Measurements from ENCODE around the gene ENPP3.
"Not testable (repeated sequence)": the region's sequence is repeated elsewhere in the genome, so short reads cannot be mapped to it uniquely, and the experiment has no call there.

ENPP3 gene

DNA sequence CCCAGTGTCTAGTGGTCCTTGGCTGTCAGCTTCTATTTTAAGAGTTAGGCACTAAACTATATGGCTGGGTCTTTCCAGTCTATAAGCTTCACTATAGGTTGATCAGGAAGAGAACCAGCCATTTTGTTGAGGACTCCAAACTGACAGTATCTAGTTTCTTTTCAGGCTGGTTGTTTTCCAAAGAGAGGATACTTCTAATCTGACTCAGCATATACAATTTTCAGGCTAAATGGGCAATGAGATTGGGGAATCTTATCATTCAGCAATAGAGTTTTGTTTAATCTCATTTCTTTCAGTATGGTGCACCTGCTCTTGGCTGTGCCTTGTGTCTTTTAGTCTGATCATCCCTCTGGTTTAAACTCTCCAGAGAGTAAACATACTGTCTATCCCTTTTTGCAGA is 94.1 kb downstream of the ENPP3 start:
- H3K4me3 ChIP-seq (ENCODE audit: low read length), result no peak overlapping the region
- H3K4me1 ChIP-seq (ENCODE audit: control insufficient read depth, insufficient read depth, low read length), result no peaks in the 10 kb centered on the region
- no peak overlapping the region for H3K27ac ChIP-seq (ENCODE audit: low read depth, low read length)
- H3K9ac ChIP-seq (ENCODE audit: low read length), result no peak overlapping the region
- H3K27me3 ChIP-seq (ENCODE audit: control insufficient read depth, insufficient read depth, low read length), result no peaks in the 10 kb centered on the region
- H3K36me3 ChIP-seq (ENCODE audit: control insufficient read depth, insufficient read depth, low read length), result no peaks in the 10 kb centered on the region

- no peaks in the 10 kb centered on the region for H3K4me1 ChIP-seq (ENCODE audit: control insufficient read depth, insufficient read depth, low read length)
- H3K36me3 ChIP-seq (ENCODE audit: control insufficient read depth, insufficient read depth, low read length), result no peaks in the 10 kb centered on the region
- H3K4me3 ChIP-seq (ENCODE audit: low read length), result no peak overlapping the region
- H3K27ac ChIP-seq (ENCODE audit: low read depth, low read length), result no peak overlapping the region
- no peaks in the 10 kb centered on the region for H3K27me3 ChIP-seq (ENCODE audit: control insufficient read depth, insufficient read depth, low read length)
- H3K9ac ChIP-seq (ENCODE audit: low read length), result no peak overlapping the region
Observed at GRCh38 chr6:131733376-131734016, 96.4 kb downstream of the ENPP3 start.

- no peaks in the 10 kb centered on the region for H3K36me3 ChIP-seq (ENCODE audit: control insufficient read depth, insufficient read depth, low read length)
- H3K4me3 ChIP-seq (ENCODE audit: low read length), result no peak overlapping the region
- H3K9ac ChIP-seq (ENCODE audit: low read length), result no peak overlapping the region
- no peaks in the 10 kb centered on the region for H3K27me3 ChIP-seq (ENCODE audit: control insufficient read depth, insufficient read depth, low read length)
- H3K4me1 ChIP-seq (ENCODE audit: control insufficient read depth, insufficient read depth, low read length), result no peaks in the 10 kb centered on the region
- no peak overlapping the region for H3K27ac ChIP-seq (ENCODE audit: low read depth, low read length)
Observed at GRCh38 chr6:131736003-131736596, 99.0 kb downstream of the ENPP3 start.

GRCh38 chr6:131736811-131737210 is 99.7 kb downstream of the ENPP3 start:
- no peak overlapping the region for H3K4me3 ChIP-seq (ENCODE audit: low read length)
- H3K4me1 ChIP-seq (ENCODE audit: control insufficient read depth, insufficient read depth, low read length), result no peaks in the 10 kb centered on the region
- no peaks in the 10 kb centered on the region for H3K36me3 ChIP-seq (ENCODE audit: control insufficient read depth, insufficient read depth, low read length)
- no peak overlapping the region for H3K9ac ChIP-seq (ENCODE audit: low read length)
- H3K27ac ChIP-seq (ENCODE audit: low read depth, low read length), result no peak overlapping the region
- H3K27me3 ChIP-seq (ENCODE audit: control insufficient read depth, insufficient read depth, low read length), result no peaks in the 10 kb centered on the region

GRCh38 chr6:131739136-131739535 is 102.0 kb downstream of the ENPP3 start:
- Histone ChIP-seq H3K4me3 (ENCODE audit: low read length) (no peak overlapping the region), H3K27ac (ENCODE audit: low read depth, low read length) (no peak overlapping the region), H3K4me1 (ENCODE audit: control insufficient read depth, insufficient read depth, low read length) (no peaks in the 10 kb centered on the region), H3K9ac (ENCODE audit: low read length) (no peak overlapping the region), H3K36me3 (ENCODE audit: control insufficient read depth, insufficient read depth, low read length) (no peaks in the 10 kb centered on the region), H3K27me3 (ENCODE audit: control insufficient read depth, insufficient read depth, low read length) (no peaks in the 10 kb centered on the region)

DNA sequence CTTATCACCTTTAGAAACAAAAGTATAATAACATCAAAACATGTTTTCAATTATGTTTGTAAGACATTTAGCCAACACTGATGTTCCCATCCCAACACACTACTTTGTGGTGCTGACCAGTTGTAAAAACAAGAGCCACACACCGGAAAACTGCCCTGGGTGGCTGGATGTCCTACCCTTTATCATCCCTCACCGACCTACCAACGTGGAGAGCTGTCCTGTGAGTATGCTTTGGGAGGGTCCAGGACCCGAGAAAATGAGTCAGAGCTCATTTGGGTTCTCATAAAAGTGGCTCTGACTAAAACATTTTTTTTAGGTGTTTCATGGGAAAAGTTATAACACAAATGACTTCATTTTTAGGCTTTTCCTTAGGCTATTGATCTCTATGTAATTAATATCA is 103.1 kb downstream of the ENPP3 start:
- H3K27ac ChIP-seq (ENCODE audit: low read depth, low read length), result no peak overlapping the region
- H3K4me3 ChIP-seq (ENCODE audit: low read length), result no peak overlapping the region
- no peaks in the 10 kb centered on the region for H3K36me3 ChIP-seq (ENCODE audit: control insufficient read depth, insufficient read depth, low read length)
- no peak overlapping the region for H3K9ac ChIP-seq (ENCODE audit: low read length)
- no peaks in the 10 kb centered on the region for H3K27me3 ChIP-seq (ENCODE audit: control insufficient read depth, insufficient read depth, low read length)
- no peaks in the 10 kb centered on the region for H3K4me1 ChIP-seq (ENCODE audit: control insufficient read depth, insufficient read depth, low read length)

DNA sequence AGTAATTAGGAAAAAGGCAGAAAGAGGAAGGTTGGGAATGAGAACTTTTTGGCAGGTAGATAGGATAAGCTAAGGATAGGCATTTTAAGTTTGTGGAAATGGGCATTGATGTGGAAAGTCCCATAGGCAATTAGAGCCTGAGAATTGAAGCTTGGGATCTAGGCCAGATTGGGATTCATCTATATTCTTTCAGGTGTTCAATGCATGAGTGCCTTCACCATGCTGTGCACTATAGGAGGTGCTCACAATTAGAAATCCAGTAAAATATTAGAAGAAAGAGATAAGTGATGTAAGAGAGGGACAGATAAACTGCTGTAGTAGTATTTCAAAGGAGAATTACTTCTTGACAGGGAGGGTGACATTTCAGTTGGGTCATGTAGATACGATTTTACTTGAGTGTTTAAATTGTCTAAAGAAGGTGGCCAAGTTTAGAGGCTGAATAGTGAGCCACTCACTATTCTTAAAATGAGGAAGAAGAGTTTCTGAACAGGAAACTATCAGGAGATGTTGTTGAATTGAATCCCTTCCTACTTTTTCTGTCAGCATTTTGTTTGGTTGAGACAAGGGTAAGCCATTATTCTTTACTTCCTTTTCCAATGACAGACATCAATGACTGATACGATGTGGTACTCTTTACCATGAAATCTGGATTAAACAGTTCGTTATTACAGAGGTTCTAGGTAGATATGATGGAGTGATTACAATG is 104.7 kb downstream of the ENPP3 start:
- Histone ChIP-seq H3K36me3 (ENCODE audit: control insufficient read depth, insufficient read depth, low read length) (no peaks in the 10 kb centered on the region), H3K4me1 (ENCODE audit: control insufficient read depth, insufficient read depth, low read length) (no peaks in the 10 kb centered on the region), H3K27ac (ENCODE audit: low read depth, low read length) (no peak overlapping the region), H3K9ac (ENCODE audit: low read length) (no peak overlapping the region), H3K4me3 (ENCODE audit: low read length) (no peak overlapping the region), H3K27me3 (ENCODE audit: control insufficient read depth, insufficient read depth, low read length) (no peaks in the 10 kb centered on the region)

GRCh38 chr6:131744432-131745287 is 107.6 kb downstream of the ENPP3 start:
- Histone ChIP-seq H3K4me1 (ENCODE audit: control insufficient read depth, insufficient read depth, low read length) (no peaks in the 10 kb centered on the region), H3K36me3 (ENCODE audit: control insufficient read depth, insufficient read depth, low read length) (no peaks in the 10 kb centered on the region), H3K9ac (ENCODE audit: low read length) (no peak overlapping the region), H3K27ac (ENCODE audit: low read depth, low read length) (no peak overlapping the region), H3K27me3 (ENCODE audit: control insufficient read depth, insufficient read depth, low read length) (no peaks in the 10 kb centered on the region), H3K4me3 (ENCODE audit: low read length) (no peak overlapping the region)

GRCh38 chr6:131745476-131745875 is 108.4 kb downstream of the ENPP3 start:
- Histone ChIP-seq H3K4me3 (ENCODE audit: low read length) (no peak overlapping the region), H3K36me3 (ENCODE audit: control insufficient read depth, insufficient read depth, low read length) (no peaks in the 10 kb centered on the region), H3K27ac (ENCODE audit: low read depth, low read length) (no peak overlapping the region), H3K9ac (ENCODE audit: low read length) (no peak overlapping the region), H3K27me3 (ENCODE audit: control insufficient read depth, insufficient read depth, low read length) (no peaks in the 10 kb centered on the region), H3K4me1 (ENCODE audit: control insufficient read depth, insufficient read depth, low read length) (no peaks in the 10 kb centered on the region)

DNA sequence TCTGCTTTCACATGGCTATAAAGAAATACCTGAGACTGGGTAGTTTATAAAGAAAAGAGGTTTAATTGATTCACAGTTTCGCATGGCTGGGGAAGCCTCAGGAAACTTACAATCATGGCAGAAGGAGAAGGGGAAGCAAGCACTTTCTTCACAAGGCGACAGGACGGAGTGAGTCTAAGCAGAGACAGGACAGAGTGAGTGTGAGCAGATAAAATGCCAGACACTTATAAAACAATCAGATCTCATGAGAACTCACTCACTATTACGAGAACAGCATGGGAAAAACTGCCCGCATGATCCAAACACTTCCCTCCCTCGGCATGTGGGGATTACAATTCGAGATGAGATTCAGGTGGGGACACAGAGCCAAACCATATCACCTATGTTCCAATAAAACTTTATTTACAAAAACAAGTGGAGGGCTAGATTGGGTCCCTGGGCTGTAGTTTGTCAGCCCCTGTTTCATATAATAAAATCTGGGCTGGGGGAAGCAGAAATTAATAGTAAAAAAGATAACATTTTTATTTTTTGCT is 110.8 kb downstream of the ENPP3 start:
- no peaks in the 10 kb centered on the region for H3K27me3 ChIP-seq (ENCODE audit: control insufficient read depth, insufficient read depth, low read length)
- H3K4me3 ChIP-seq (ENCODE audit: low read length), result no peak overlapping the region
- H3K4me1 ChIP-seq (ENCODE audit: control insufficient read depth, insufficient read depth, low read length), result no peaks in the 10 kb centered on the region
- H3K9ac ChIP-seq (ENCODE audit: low read length), result no peak overlapping the region
- H3K27ac ChIP-seq (ENCODE audit: low read depth, low read length), result no peak overlapping the region
- H3K36me3 ChIP-seq (ENCODE audit: control insufficient read depth, insufficient read depth, low read length), result no peaks in the 10 kb centered on the region

GRCh38 chr6:131749023-131749422 is 111.9 kb downstream of the ENPP3 start:
- Histone ChIP-seq H3K27ac (ENCODE audit: low read depth, low read length) (no peak overlapping the region), H3K36me3 (ENCODE audit: control insufficient read depth, insufficient read depth, low read length) (no peaks in the 10 kb centered on the region), H3K4me1 (ENCODE audit: control insufficient read depth, insufficient read depth, low read length) (no peaks in the 10 kb centered on the region), H3K27me3 (ENCODE audit: control insufficient read depth, insufficient read depth, low read length) (no peaks in the 10 kb centered on the region), H3K9ac (ENCODE audit: low read length) (no peak overlapping the region), H3K4me3 (ENCODE audit: low read length) (no peak overlapping the region)

GRCh38 chr6:131751012-131751715 is 114.1 kb downstream of the ENPP3 start:
- H3K27ac ChIP-seq (ENCODE audit: low read depth, low read length); H3K27me3 ChIP-seq (ENCODE audit: control insufficient read depth, insufficient read depth, low read length); H3K9ac ChIP-seq (ENCODE audit: low read length); H3K4me1 ChIP-seq (ENCODE audit: control insufficient read depth, insufficient read depth, low read length); H3K36me3 ChIP-seq (ENCODE audit: control insufficient read depth, insufficient read depth, low read length); H3K4me3 ChIP-seq (ENCODE audit: low read length): not testable (repeated sequence)
